ENCODE data around the gene HDAC3. TPM values are rescaled to one million over a fixed set of nuclear protein-coding genes. Genes with fewer than 3 reads are reported as not detected.

The HDAC3 gene
- total RNA-seq, 2 donors from 2014 or later = 73.3 to 78.9 TPM

- DNase-seq = no peak
Observed at GRCh38 chr5:141649056-141649688, 12.5 kb upstream of the HDAC3 start.

GRCh38 chr5:141647851-141648250 is 11.2 kb upstream of the HDAC3 start:
- Mint-ChIP-seq H3K4me1 (peaks cover 2% of the 10 kb centered on the region), H3K27me3 (ENCODE audit: insufficient read depth) (peaks cover 4% of the 10 kb centered on the region), H3K36me3 (ENCODE audit: low read depth) (peaks cover 15% of the 10 kb centered on the region), H3K4me3 (no peak overlapping the region), H3K27ac (no peak overlapping the region), H3K9me3 (no peaks in the 10 kb centered on the region)
- no peak overlapping the region for H3K9ac ChIP-seq (ENCODE audit: extremely low read depth, low read length, poor library complexity, severe bottlenecking)
- no peak for TF ChIP-seq CTCF (conservative IDR thresholded peaks at IDR 0.05)
- peaks cover 3% of the 10 kb centered on the region for H3K36me3 ChIP-seq (ENCODE audit: control insufficient read depth, insufficient read depth, low read length)
- no peaks in the 10 kb centered on the region for H3K4me1 ChIP-seq (ENCODE audit: control insufficient read depth, insufficient read depth, low read length)
- no peaks in the 10 kb centered on the region for H3K9me3 ChIP-seq (ENCODE audit: control insufficient read depth, low read length)
- H3K4me3 ChIP-seq (ENCODE audit: low read length) = no peak overlapping the region
- 90 to 94% methylated on average over 2 to 3 of the region's 3 CpGs for whole genome bisulfite sequencing, 2 experiments (ENCODE audit: insufficient coverage in 1 of 2, insufficient read length in 1 of 2)
- no peaks in the 10 kb centered on the region for H3K27me3 ChIP-seq (ENCODE audit: control insufficient read depth, insufficient read depth, low read length, poor library complexity, severe bottlenecking)
- no peak overlapping the region for H3K27ac ChIP-seq (ENCODE audit: low read depth, low read length)
- DNase-seq = no peak

More at GRCh38 chr5:141649056-141649688, 12.5 kb upstream of the HDAC3 start:
- no peak overlapping the region for H3K4me3 Mint-ChIP-seq
- no peak overlapping the region for H3K27ac Mint-ChIP-seq
- peaks cover 2% of the 10 kb centered on the region for H3K4me1 Mint-ChIP-seq
- H3K27me3 Mint-ChIP-seq (ENCODE audit: insufficient read depth) = peaks cover 4% of the 10 kb centered on the region
- Histone ChIP-seq H3K27me3 (ENCODE audit: control insufficient read depth, insufficient read depth, low read length, poor library complexity, severe bottlenecking) (no peaks in the 10 kb centered on the region), H3K36me3 (ENCODE audit: control insufficient read depth, insufficient read depth, low read length) (peaks cover 3% of the 10 kb centered on the region), H3K4me1 (ENCODE audit: control insufficient read depth, insufficient read depth, low read length) (no peaks in the 10 kb centered on the region), H3K27ac (ENCODE audit: low read depth, low read length) (no peak overlapping the region), H3K4me3 (ENCODE audit: low read length) (no peak overlapping the region), H3K9me3 (ENCODE audit: control insufficient read depth, low read length) (no peaks in the 10 kb centered on the region), H3K9ac (ENCODE audit: extremely low read depth, low read length, poor library complexity, severe bottlenecking) (no peak overlapping the region)
- peaks cover 19% of the 10 kb centered on the region for H3K36me3 Mint-ChIP-seq (ENCODE audit: low read depth)
- peak; percentile 37 for TF ChIP-seq CTCF (conservative IDR thresholded peaks at IDR 0.05)
- no peaks in the 10 kb centered on the region for H3K9me3 Mint-ChIP-seq
- 92 to 100% methylated on average over 9 to 17 of the region's 17 CpGs for WGBS, 2 experiments (ENCODE audit: insufficient coverage in 1 of 2, insufficient read length in 1 of 2)

- H3K4me3 Mint-ChIP-seq = no peak overlapping the region
- H3K27ac ChIP-seq (ENCODE audit: low read depth, low read length) = no peak overlapping the region
- H3K9ac ChIP-seq (ENCODE audit: extremely low read depth, low read length, poor library complexity, severe bottlenecking) = no peak overlapping the region
- no peaks in the 10 kb centered on the region for H3K27me3 ChIP-seq (ENCODE audit: control insufficient read depth, insufficient read depth, low read length, poor library complexity, severe bottlenecking)
- peaks cover 15% of the 10 kb centered on the region for H3K36me3 Mint-ChIP-seq (ENCODE audit: low read depth)
- no peak overlapping the region for H3K4me3 ChIP-seq (ENCODE audit: low read length)
- TF ChIP-seq CTCF (conservative IDR thresholded peaks at IDR 0.05) = no peak
- H3K27ac Mint-ChIP-seq = no peak overlapping the region
- peaks cover 3% of the 10 kb centered on the region for H3K36me3 ChIP-seq (ENCODE audit: control insufficient read depth, insufficient read depth, low read length)
- peaks cover 2% of the 10 kb centered on the region for H3K4me1 Mint-ChIP-seq
- no peaks in the 10 kb centered on the region for H3K9me3 ChIP-seq (ENCODE audit: control insufficient read depth, low read length)
- H3K4me1 ChIP-seq (ENCODE audit: control insufficient read depth, insufficient read depth, low read length) = no peaks in the 10 kb centered on the region
- H3K27me3 Mint-ChIP-seq (ENCODE audit: insufficient read depth) = peaks cover 4% of the 10 kb centered on the region
- no peaks in the 10 kb centered on the region for H3K9me3 Mint-ChIP-seq
- no peak for DNase-seq
- 87 to 88% methylated on average over 3 to 5 of the region's 5 CpGs for WGBS, 2 experiments (ENCODE audit: insufficient coverage in 1 of 2, insufficient read length in 1 of 2)
Observed at GRCh38 chr5:141647242-141647641, 10.6 kb upstream of the HDAC3 start.

All from endodermal cell (in vitro differentiated cells).